Heart left ventricle (tissue), 16 donors: Measurements from ENCODE around the gene TBCD. TPM values are rescaled to one million over a fixed set of nuclear protein-coding genes. Genes with fewer than 3 reads are reported as not detected.
A peak's percentile ranks its signal among the peaks of the same experiment; 100 is the strongest.

Experiments
- ATAC-seq, 4 donors: fragments of 200-7000 bp; cut with Tn5 transposase; one replicate each; pipeline ENCODE4 v1.9.1; 2020 to 2022; ENCODE audit warnings: moderate library complexity in 4 of 4, mild to moderate bottlenecking in 3 of 4, moderate number of reproducible peaks in 1 of 4
- DNase-seq, 5 donors: peaks; one replicate each; pipeline ENCODE4 v3.0.0-alpha.2; 2020
- H3K27ac ChIP-seq, 12 donors: fragments of 200-600 bp; sonication (generic) in 4 of 12; one replicate each; pipeline versions ENCODE4 v1.5.0 to v1.8.0; 2016 to 2022; ENCODE audit warnings: mild to moderate bottlenecking in 2 of 12
- H3K27me3 ChIP-seq, 9 donors: fragments of 200-600 bp; sonication (generic) in 2 of 9; one replicate each; pipeline versions ENCODE4 v1.5.1 to v1.8.0; 2016 to 2022; ENCODE audit warnings: mild to moderate bottlenecking in 3 of 9
- H3K36me3 ChIP-seq, 9 donors: fragments of 200-600 bp; sonication (generic) in 2 of 9; one replicate each; pipeline versions ENCODE4 v1.5.0 to v1.8.0; 2018 to 2022; ENCODE audit warnings: mild to moderate bottlenecking in 2 of 9
- H3K4me1 ChIP-seq, 12 donors: fragments of 200-600 bp; sonication (generic) in 4 of 12; one replicate each; pipeline versions ENCODE4 v1.5.0 to v1.8.0; 2016 to 2022; ENCODE audit warnings: mild to moderate bottlenecking in 3 of 12
- H3K4me3 ChIP-seq, 12 donors: fragments of 200-600 bp; sonication (generic) in 4 of 12; one replicate each; pipeline versions ENCODE4 v1.5.0 to v1.8.0; 2017 to 2022; ENCODE audit warnings: mild to moderate bottlenecking in 9 of 12, moderate library complexity in 4 of 12
- H3K9me3 ChIP-seq, 12 donors: fragments of 200-600 bp; sonication (generic) in 4 of 12; one replicate each; pipeline versions ENCODE4 v1.5.0 to v1.8.0; 2016 to 2022; ENCODE audit warnings: mild to moderate bottlenecking in 1 of 12
- CTCF ChIP-seq, 12 donors: fragments of 200-600 bp; sonication (generic) in 4 of 12; IDR thresholded peaks; one replicate each; pipeline versions ENCODE4 v1.5.0 to v1.8.0; 2018 to 2022; ENCODE audit warnings: antibody characterized with exemption in 12 of 12, mild to moderate bottlenecking in 5 of 12
- POLR2A ChIP-seq, 2 donors: fragments of 450-650 bp; IDR thresholded peaks; one replicate each; pipeline ENCODE4 v1.6.1; 2017; ENCODE audit warnings: antibody characterized with exemption in 2 of 2, mild to moderate bottlenecking in 2 of 2, moderate library complexity in 2 of 2
- WGBS, 4 donors: extraction: QIAGEN DNeasy Blood & Tissue Kit in 2 of 4; methylation state at CpG; one replicate each; pipeline versions ENCODE4 v1.1.5 to v1.1.7; 2013 to 2018; 5-methylcytosine and 5-hydroxymethylcytosine counted together
- intact Hi-C, 10 donors: fragments of 100-400 bp; cut with DNase I; formaldehyde crosslinking; loops; one replicate each; pipeline versions ENCODE4 v1.11.1 to v1.14.2; 2022
- polyA plus RNA-seq, 2 donors: library from polyadenylated mRNA; stranded (reverse); fragments of 200-250 nt; gene quantifications; one replicate each; pipeline ENCODE4 v1.2.3, GENCODE V29; 2013
- total RNA-seq, 9 donors: library from RNA; depleted of rRNA in 2 of 9; stranded (reverse); fragments of >200 nt in 2 of 9; fragmentation: NEBNext Ultra II Directional in 3 of 9; extraction: Animal tissue kit (Norgen Biotek cat#: 25700) in 3 of 9; gene quantifications; one replicate each; pipeline versions ENCODE4 v1.1.0 to v1.2.4, GENCODE V29; 2016 to 2023
- donor health status: ischemic (EF 13 %, LVEDD 7.1; RV severe dilation, severe dysfunction).
- donor health status: healthy with polysubstance abuse.
- donor health status: DM: no; HTN: yes; CAD: no.
- donor health status: DM: no; HTN: no; CAD: no.
- donor health status: ischemic (EF 25% LVEDD 6.9; RV normal size, moderate dysfunction).
- donor health status: ischemic (EF 25% LVEDD 5.7; RV mildly dilated, moderate dysfunction).
- donor health status: healthy.
- donor health status: DM: yes; HTN: yes; CAD: no.
- donor health status: ischemic (EF 35%, LVEDD 5.7; RV mildly dilated, moderate dysfunction).
- donor health status: nonischemic (EF 11% LVEDD 7.7; RV severe dilation, severe dysfunction).
- donor health status: DM: yes; HTN: yes; CAD: no.
- donor health status: PGD.
- donor health status: ischemic (EF 29% LVEDD 5.4; RV normal size, mild dysfunction).
- donor health status: nonischemic (EF 23%, LVEDD 6.1; RV moderate dilation, normal function).

Gene TBCD
- total and polyA plus RNA-seq, 11 donors = 36.9 to 98.4 (median 58.5) TPM

GRCh38 chr17:82815354-82815753, 63.5 kb downstream of the TBCD start:
- H3K36me3 ChIP-seq = peaks cover 0 to 78% (median 62%) of the 10 kb centered on the region in 9 donors
- peak in 1 of 4 donors; percentile 35 for ATAC-seq

GRCh38 chr17:82815790-82816305, 64.0 kb downstream of the TBCD start:
- 83 to 92% (median 88%) methylated on average over 13 of the region's 13 CpGs for WGBS, 4 donors
- TF ChIP-seq POLR2A (IDR thresholded peaks at IDR 0.05) (no peak), CTCF (IDR thresholded peaks at IDR 0.05) (no peak)

More at GRCh38 chr17:82815354-82815753, 63.5 kb downstream of the TBCD start:
- 80 to 90% (median 86%) methylated on average over 5 of the region's 5 CpGs for WGBS, 4 donors
- intact Hi-C loops = no loop called here
- Histone ChIP-seq H3K4me3 (no peak overlapping the region), H3K9me3 (peaks cover 0 to 12% (median 5%) of the 10 kb centered on the region in 12 donors), H3K27ac (no peak overlapping the region), H3K4me1 (no peaks in the 10 kb centered on the region), H3K27me3 (no peaks in the 10 kb centered on the region)
- DNase-seq = peak in 1 of 5 donors; percentile 22
- TF ChIP-seq CTCF (IDR thresholded peaks at IDR 0.05) (no peak), POLR2A (IDR thresholded peaks at IDR 0.05) (no peak)

GRCh38 chr17:82816358-82816757, 64.5 kb downstream of the TBCD start:
- Histone ChIP-seq H3K4me3 (no peak overlapping the region), H3K27me3 (no peaks in the 10 kb centered on the region), H3K4me1 (no peaks in the 10 kb centered on the region), H3K9me3 (peaks cover 0 to 21% (median 8%) of the 10 kb centered on the region in 12 donors), H3K27ac (no peak overlapping the region), H3K36me3 (peaks cover 0 to 76% (median 54%) of the 10 kb centered on the region in 9 donors)
- 79 to 84% (median 82%) methylated on average over 7 of the region's 7 CpGs for WGBS, 4 donors
- ATAC-seq (no peak), DNase-seq (peak in 1 of 5 donors; percentile 9)
- TF ChIP-seq POLR2A (IDR thresholded peaks at IDR 0.05) = no peak
- TF ChIP-seq CTCF (IDR thresholded peaks at IDR 0.05) = no peak
- intact Hi-C loops = no loop called here

More at GRCh38 chr17:82815790-82816305, 64.0 kb downstream of the TBCD start:
- Histone ChIP-seq H3K27ac (no peak overlapping the region), H3K36me3 (peaks cover 0 to 80% (median 58%) of the 10 kb centered on the region in 9 donors), H3K4me3 (no peak overlapping the region), H3K4me1 (no peaks in the 10 kb centered on the region), H3K27me3 (no peaks in the 10 kb centered on the region), H3K9me3 (peaks cover 0 to 17% (median 8%) of the 10 kb centered on the region in 12 donors)
- intact Hi-C loops = no loop called here
- DNase-seq = no peak
- no peak for ATAC-seq

GRCh38 chr17:82817947-82818346, 66.1 kb downstream of the TBCD start:
- H3K27ac ChIP-seq = no peak overlapping the region
- peaks cover 0 to 64% (median 47%) of the 10 kb centered on the region in 9 donors for H3K36me3 ChIP-seq
- intact Hi-C loops = no loop called here
- TF ChIP-seq CTCF (IDR thresholded peaks at IDR 0.05) (no peak), POLR2A (IDR thresholded peaks at IDR 0.05) (no peak)
- 88 to 95% (median 91%) methylated on average over 5 of the region's 5 CpGs for WGBS, 4 donors
- H3K27me3 ChIP-seq = no peaks in the 10 kb centered on the region
- peaks cover 0 to 2% (median 0%) of the 10 kb centered on the region in 12 donors for H3K4me1 ChIP-seq
- ATAC-seq = no peak
- DNase-seq = peak in 2 of 5 donors; percentile 4 to 32
- H3K9me3 ChIP-seq = peaks cover 0 to 21% (median 8%) of the 10 kb centered on the region in 12 donors
- no peak overlapping the region for H3K4me3 ChIP-seq
